ENCODE measurements around the gene CHTF18. TPM values are rescaled to one million over a fixed set of nuclear protein-coding genes. Genes with fewer than 3 reads are reported as not detected.

CHTF18 gene
- polyA plus RNA-seq, 3 donors, result 0.57 to 13.8 (median 2.2) TPM

- Histone ChIP-seq H2AFZ (ENCODE audit: insufficient read depth, low read depth, low read length, poor library complexity, severe bottlenecking) (no peak overlapping the region), H3K36me3 (replicated peaks in 1 of 2; ENCODE audit: control insufficient read depth in 1 of 2, insufficient read depth in 2 of 2, low read length in 2 of 2) (peaks cover 0 to 4% of the 10 kb centered on the region in 2 donors), H3K9me3 (replicated peaks in 1 of 2; ENCODE audit: control insufficient read depth in 1 of 2, insufficient read depth in 1 of 2, low read length in 2 of 2) (no peaks in the 10 kb centered on the region), H3K4me1 (ENCODE audit: control insufficient read depth in 1 of 2, insufficient read depth in 2 of 2, low read length in 2 of 2) (no peaks in the 10 kb centered on the region), H3K27ac (ENCODE audit: low read depth in 1 of 2, low read length in 2 of 2) (no peak overlapping the region), H3K4me3 (replicated peaks in 1 of 3; ENCODE audit: low read depth in 2 of 3, low read length in 3 of 3) (no peak overlapping the region), H3K9ac (ENCODE audit: insufficient read depth, low read length, poor library complexity, severe bottlenecking) (no peak overlapping the region), H3K79me2 (ENCODE audit: insufficient read depth, low read length) (no peaks in the 10 kb centered on the region), H4K20me1 (ENCODE audit: insufficient read depth, low read length) (no peaks in the 10 kb centered on the region), H3K4me2 (replicated peaks; ENCODE audit: extremely low read depth, low read length, poor library complexity, severe bottlenecking) (no peak overlapping the region), H3K27me3 (ENCODE audit: control insufficient read depth in 2 of 2, insufficient read depth in 2 of 2, low read length in 2 of 2) (peaks cover 5 to 23% of the 10 kb centered on the region in 2 donors)
- Mint-ChIP-seq H3K27ac (peak overlapping the region in 1 of 7 donors; percentile 56), H3K4me1 (no peaks in the 10 kb centered on the region), H3K4me3 (no peak overlapping the region), H3K36me3 (peaks cover 8 to 30% of the 10 kb centered on the region in 2 donors), H3K27me3 (ENCODE audit: low read depth in 3 of 3) (peaks cover 16 to 33% (median 19%) of the 10 kb centered on the region in 3 donors), H3K9me3 (peaks cover 0 to 5% (median 0%) of the 10 kb centered on the region in 7 donors)
- TF ChIP-seq, protein P1, sequence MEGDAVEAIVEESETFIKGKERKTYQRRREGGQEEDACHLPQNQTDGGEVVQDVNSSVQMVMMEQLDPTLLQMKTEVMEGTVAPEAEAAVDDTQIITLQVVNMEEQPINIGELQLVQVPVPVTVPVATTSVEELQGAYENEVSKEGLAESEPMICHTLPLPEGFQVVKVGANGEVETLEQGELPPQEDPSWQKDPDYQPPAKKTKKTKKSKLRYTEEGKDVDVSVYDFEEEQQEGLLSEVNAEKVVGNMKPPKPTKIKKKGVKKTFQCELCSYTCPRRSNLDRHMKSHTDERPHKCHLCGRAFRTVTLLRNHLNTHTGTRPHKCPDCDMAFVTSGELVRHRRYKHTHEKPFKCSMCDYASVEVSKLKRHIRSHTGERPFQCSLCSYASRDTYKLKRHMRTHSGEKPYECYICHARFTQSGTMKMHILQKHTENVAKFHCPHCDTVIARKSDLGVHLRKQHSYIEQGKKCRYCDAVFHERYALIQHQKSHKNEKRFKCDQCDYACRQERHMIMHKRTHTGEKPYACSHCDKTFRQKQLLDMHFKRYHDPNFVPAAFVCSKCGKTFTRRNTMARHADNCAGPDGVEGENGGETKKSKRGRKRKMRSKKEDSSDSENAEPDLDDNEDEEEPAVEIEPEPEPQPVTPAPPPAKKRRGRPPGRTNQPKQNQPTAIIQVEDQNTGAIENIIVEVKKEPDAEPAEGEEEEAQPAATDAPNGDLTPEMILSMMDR (IDR thresholded peaks at IDR 0.05), result no peak
- DNase-seq, result no peak
- WGBS (ENCODE audit: insufficient coverage), result 89% methylated on average over 25 of the region's 38 CpGs
- intact Hi-C loops (cut with micrococcal nuclease), result no loop called here
Measured at GRCh38 chr16:796296-797119, 8.1 kb downstream of the CHTF18 start.

GRCh38 chr16:797120-797420 lies 8.7 kb downstream of the CHTF18 start:
- peaks cover 0 to 5% (median 0%) of the 10 kb centered on the region in 7 donors for H3K9me3 Mint-ChIP-seq
- H3K4me3 ChIP-seq (replicated peaks in 1 of 3; ENCODE audit: low read depth in 2 of 3, low read length in 3 of 3), result no peak overlapping the region
- H3K4me1 ChIP-seq (ENCODE audit: control insufficient read depth in 1 of 2, insufficient read depth in 2 of 2, low read length in 2 of 2), result no peaks in the 10 kb centered on the region
- WGBS (ENCODE audit: insufficient coverage), result 80% methylated on average over 1 of the region's 2 CpGs
- H3K27ac ChIP-seq (ENCODE audit: low read depth in 1 of 2, low read length in 2 of 2), result no peak overlapping the region
- H3K9me3 ChIP-seq (replicated peaks in 1 of 2; ENCODE audit: control insufficient read depth in 1 of 2, insufficient read depth in 1 of 2, low read length in 2 of 2), result no peaks in the 10 kb centered on the region
- H3K27ac Mint-ChIP-seq, result no peak overlapping the region
- no peak overlapping the region for H2AFZ ChIP-seq (ENCODE audit: insufficient read depth, low read depth, low read length, poor library complexity, severe bottlenecking)
- H3K4me2 ChIP-seq (replicated peaks; ENCODE audit: extremely low read depth, low read length, poor library complexity, severe bottlenecking), result no peak overlapping the region
- H3K36me3 ChIP-seq (replicated peaks in 1 of 2; ENCODE audit: control insufficient read depth in 1 of 2, insufficient read depth in 2 of 2, low read length in 2 of 2), result peaks cover 0 to 4% of the 10 kb centered on the region in 2 donors
- TF ChIP-seq, protein P1 (IDR thresholded peaks at IDR 0.05), result no peak
- no peak overlapping the region for H3K9ac ChIP-seq (ENCODE audit: insufficient read depth, low read length, poor library complexity, severe bottlenecking)
- no peak for DNase-seq
- H3K4me1 Mint-ChIP-seq, result no peaks in the 10 kb centered on the region
- peaks cover 21 to 38% (median 22%) of the 10 kb centered on the region in 3 donors for H3K27me3 Mint-ChIP-seq (ENCODE audit: low read depth in 3 of 3)
- peaks cover 5 to 28% of the 10 kb centered on the region in 2 donors for H3K27me3 ChIP-seq (ENCODE audit: control insufficient read depth in 2 of 2, insufficient read depth in 2 of 2, low read length in 2 of 2)
- peaks cover 4 to 24% of the 10 kb centered on the region in 2 donors for H3K36me3 Mint-ChIP-seq
- no peaks in the 10 kb centered on the region for H3K79me2 ChIP-seq (ENCODE audit: insufficient read depth, low read length)
- intact Hi-C loops (cut with micrococcal nuclease), result no loop called here
- H4K20me1 ChIP-seq (ENCODE audit: insufficient read depth, low read length), result no peaks in the 10 kb centered on the region
- no peak overlapping the region for H3K4me3 Mint-ChIP-seq
